ENCODE measurements around the gene PLD6.

The PLD6 gene

GRCh38 chr17:17172001-17172939 is 33.9 kb downstream of the PLD6 start:
- no peaks in the 10 kb centered on the region for H3K4me1 ChIP-seq (ENCODE audit: control insufficient read depth in 1 of 2, insufficient read depth in 2 of 2, low read length in 2 of 2)
- peaks cover 54 to 93% of the 10 kb centered on the region in 2 donors for H3K36me3 ChIP-seq (ENCODE audit: control insufficient read depth in 1 of 2, insufficient read depth in 2 of 2, low read length in 2 of 2)
- no peak overlapping the region for H3K27ac ChIP-seq (ENCODE audit: low read length)

DNA sequence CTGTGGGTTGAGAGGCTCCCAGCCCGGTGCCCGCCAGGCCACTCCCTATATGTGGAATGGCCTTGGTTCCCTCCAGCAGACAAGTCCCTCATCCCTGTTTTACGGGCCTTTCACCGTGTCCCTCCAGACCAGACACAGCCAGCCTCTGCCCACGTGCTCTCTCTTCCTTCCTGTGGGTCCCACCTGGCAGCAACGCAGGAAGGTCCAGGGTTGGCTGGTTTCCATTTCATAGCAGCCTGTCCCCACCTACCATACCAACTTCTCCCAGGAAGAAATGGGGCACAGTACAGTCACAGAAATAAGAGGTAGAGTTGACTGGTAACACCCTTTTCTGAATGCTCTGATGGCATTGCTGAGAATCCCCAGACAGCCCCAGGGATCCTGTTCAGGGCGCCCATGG is 34.9 kb downstream of the PLD6 start:
- Histone ChIP-seq H3K27ac (ENCODE audit: low read length) (no peak overlapping the region), H3K4me3 (ENCODE audit: low read depth in 1 of 2, low read length in 2 of 2) (no peak overlapping the region), H3K4me1 (ENCODE audit: control insufficient read depth in 1 of 2, insufficient read depth in 2 of 2, low read length in 2 of 2) (no peaks in the 10 kb centered on the region), H3K27me3 (ENCODE audit: low read depth, low read length) (no peaks in the 10 kb centered on the region), H3K9me3 (ENCODE audit: control insufficient read depth in 1 of 2, low read length in 2 of 2) (no peaks in the 10 kb centered on the region), H3K36me3 (ENCODE audit: control insufficient read depth in 1 of 2, insufficient read depth in 2 of 2, low read length in 2 of 2) (peaks cover 53 to 92% of the 10 kb centered on the region in 2 donors)

More at GRCh38 chr17:17172001-17172939, 33.9 kb downstream of the PLD6 start:
- Histone ChIP-seq H3K9me3 (ENCODE audit: control insufficient read depth in 1 of 2, low read length in 2 of 2) (no peaks in the 10 kb centered on the region), H3K27me3 (ENCODE audit: low read depth, low read length) (no peaks in the 10 kb centered on the region), H3K4me3 (ENCODE audit: low read depth in 1 of 2, low read length in 2 of 2) (no peak overlapping the region)

DNA sequence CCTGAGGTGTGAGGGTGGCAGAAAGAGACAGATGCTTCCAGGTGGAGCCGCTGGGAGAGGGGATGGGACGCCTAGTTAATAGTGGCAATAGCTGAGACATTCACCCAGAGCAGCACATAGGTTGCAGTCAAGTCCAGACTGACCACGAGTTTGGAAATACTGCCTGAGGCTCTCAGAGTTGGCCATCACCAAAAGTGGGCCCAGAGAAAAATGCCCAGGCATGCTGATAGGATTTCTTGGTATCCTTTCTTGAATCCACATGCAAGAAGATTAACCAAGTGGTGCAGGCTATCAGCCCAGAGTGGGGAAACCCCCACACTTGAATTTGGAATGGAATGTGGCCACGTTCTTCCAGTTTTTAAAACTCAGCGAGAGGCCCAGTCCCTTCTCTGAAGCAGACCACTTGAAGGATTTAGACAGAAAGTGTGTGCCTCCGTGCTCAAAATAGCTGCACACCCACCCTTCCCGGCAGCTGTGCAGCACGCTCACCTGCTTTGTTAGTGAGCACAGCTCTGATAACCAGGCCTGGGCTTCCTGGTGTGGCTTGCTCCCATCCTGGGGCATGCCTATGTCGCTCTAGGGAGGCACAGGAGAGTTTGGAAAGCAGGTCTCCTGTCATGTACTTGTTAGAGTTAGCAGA is 35.7 kb downstream of the PLD6 start:
- Histone ChIP-seq H3K4me1 (ENCODE audit: control insufficient read depth in 1 of 2, insufficient read depth in 2 of 2, low read length in 2 of 2) (no peaks in the 10 kb centered on the region), H3K9me3 (ENCODE audit: control insufficient read depth in 1 of 2, low read length in 2 of 2) (no peaks in the 10 kb centered on the region), H3K4me3 (ENCODE audit: low read depth in 1 of 2, low read length in 2 of 2) (no peak overlapping the region), H3K27me3 (ENCODE audit: low read depth, low read length) (no peaks in the 10 kb centered on the region), H3K27ac (ENCODE audit: low read length) (no peak overlapping the region), H3K36me3 (ENCODE audit: control insufficient read depth in 1 of 2, insufficient read depth in 2 of 2, low read length in 2 of 2) (peaks cover 53 to 92% of the 10 kb centered on the region in 2 donors)

DNA sequence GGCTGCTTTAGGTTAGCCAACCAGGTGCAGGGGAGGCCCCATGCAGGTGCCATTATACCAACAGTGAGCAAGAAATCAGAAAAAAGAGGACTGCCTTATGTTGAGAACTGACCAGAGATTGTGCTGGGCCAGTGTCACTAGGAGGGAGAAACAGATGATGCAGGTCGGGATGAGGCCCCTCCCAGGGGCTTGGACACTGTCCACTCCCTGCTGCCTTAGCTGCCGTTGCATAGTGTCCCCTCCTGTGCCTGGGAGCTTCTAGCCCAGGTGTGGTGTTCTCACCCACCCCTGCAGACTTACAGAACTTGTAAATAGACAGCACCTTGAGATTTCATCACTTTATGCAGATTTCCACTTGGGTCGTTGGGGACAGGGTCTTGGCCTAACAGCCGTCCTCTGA is 36.7 kb downstream of the PLD6 start:
- H3K36me3 ChIP-seq (ENCODE audit: control insufficient read depth in 1 of 2, insufficient read depth in 2 of 2, low read length in 2 of 2), result peaks cover 54 to 92% of the 10 kb centered on the region in 2 donors

GRCh38 chr17:17168401-17168800 is 37.7 kb downstream of the PLD6 start:
- H3K36me3 ChIP-seq (ENCODE audit: control insufficient read depth in 1 of 2, insufficient read depth in 2 of 2, low read length in 2 of 2), result peaks cover 56 to 92% of the 10 kb centered on the region in 2 donors
- no peaks in the 10 kb centered on the region for H3K9me3 ChIP-seq (ENCODE audit: control insufficient read depth in 1 of 2, low read length in 2 of 2)
- H3K4me1 ChIP-seq (ENCODE audit: control insufficient read depth in 1 of 2, insufficient read depth in 2 of 2, low read length in 2 of 2), result no peaks in the 10 kb centered on the region
- no peak overlapping the region for H3K27ac ChIP-seq (ENCODE audit: low read length)
- no peak overlapping the region for H3K4me3 ChIP-seq (ENCODE audit: low read depth in 1 of 2, low read length in 2 of 2)
- no peaks in the 10 kb centered on the region for H3K27me3 ChIP-seq (ENCODE audit: low read depth, low read length)

More for the DNA sequence above, 36.7 kb downstream of the PLD6 start:
- H3K27me3 ChIP-seq (ENCODE audit: low read depth, low read length), result no peaks in the 10 kb centered on the region
- no peaks in the 10 kb centered on the region for H3K9me3 ChIP-seq (ENCODE audit: control insufficient read depth in 1 of 2, low read length in 2 of 2)
- H3K4me1 ChIP-seq (ENCODE audit: control insufficient read depth in 1 of 2, insufficient read depth in 2 of 2, low read length in 2 of 2), result no peaks in the 10 kb centered on the region
- H3K27ac ChIP-seq (ENCODE audit: low read length), result no peak overlapping the region
- no peak overlapping the region for H3K4me3 ChIP-seq (ENCODE audit: low read depth in 1 of 2, low read length in 2 of 2)

- Histone ChIP-seq H3K27me3 (ENCODE audit: low read depth, low read length) (no peaks in the 10 kb centered on the region), H3K4me3 (ENCODE audit: low read depth in 1 of 2, low read length in 2 of 2) (no peak overlapping the region), H3K9me3 (ENCODE audit: control insufficient read depth in 1 of 2, low read length in 2 of 2) (no peaks in the 10 kb centered on the region), H3K27ac (ENCODE audit: low read length) (no peak overlapping the region), H3K4me1 (ENCODE audit: control insufficient read depth in 1 of 2, insufficient read depth in 2 of 2, low read length in 2 of 2) (no peaks in the 10 kb centered on the region), H3K36me3 (ENCODE audit: control insufficient read depth in 1 of 2, insufficient read depth in 2 of 2, low read length in 2 of 2) (peaks cover 53 to 91% of the 10 kb centered on the region in 2 donors)
These were observed 38.1 kb downstream of the PLD6 start for GRCh38 chr17:17167986-17168385.

DNA sequence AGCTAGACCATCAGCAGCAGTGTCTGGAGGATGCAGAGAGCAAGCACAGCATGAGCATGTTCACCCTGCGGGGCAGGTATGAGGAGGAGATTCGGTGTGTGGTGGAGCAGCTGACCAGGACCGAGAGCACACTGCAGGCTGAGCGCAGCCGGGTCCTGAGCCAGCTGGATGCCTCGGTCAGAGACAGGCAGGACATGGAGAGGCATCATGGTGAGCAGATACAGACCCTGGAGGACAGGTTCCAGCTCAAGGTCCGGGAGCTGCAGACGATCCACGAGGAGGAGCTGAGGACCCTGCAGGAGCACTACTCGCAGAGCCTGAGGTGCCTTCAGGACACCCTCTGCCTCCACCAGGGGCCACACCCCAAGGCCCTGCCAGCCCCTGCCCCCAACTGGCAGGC is 38.8 kb downstream of the PLD6 start:
- H3K4me1 ChIP-seq (ENCODE audit: control insufficient read depth in 1 of 2, insufficient read depth in 2 of 2, low read length in 2 of 2), result no peaks in the 10 kb centered on the region
- H3K4me3 ChIP-seq (ENCODE audit: low read depth in 1 of 2, low read length in 2 of 2), result no peak overlapping the region
- peaks cover 52 to 90% of the 10 kb centered on the region in 2 donors for H3K36me3 ChIP-seq (ENCODE audit: control insufficient read depth in 1 of 2, insufficient read depth in 2 of 2, low read length in 2 of 2)
- no peak overlapping the region for H3K27ac ChIP-seq (ENCODE audit: low read length)
- H3K9me3 ChIP-seq (ENCODE audit: control insufficient read depth in 1 of 2, low read length in 2 of 2), result no peaks in the 10 kb centered on the region
- H3K27me3 ChIP-seq (ENCODE audit: low read depth, low read length), result no peaks in the 10 kb centered on the region

- H3K9me3 ChIP-seq (ENCODE audit: control insufficient read depth in 1 of 2, low read length in 2 of 2), result no peaks in the 10 kb centered on the region
- peaks cover 53 to 91% of the 10 kb centered on the region in 2 donors for H3K36me3 ChIP-seq (ENCODE audit: control insufficient read depth in 1 of 2, insufficient read depth in 2 of 2, low read length in 2 of 2)
- H3K4me1 ChIP-seq (ENCODE audit: control insufficient read depth in 1 of 2, insufficient read depth in 2 of 2, low read length in 2 of 2), result no peaks in the 10 kb centered on the region
- H3K4me3 ChIP-seq (ENCODE audit: low read depth in 1 of 2, low read length in 2 of 2), result no peak overlapping the region
- no peak overlapping the region for H3K27ac ChIP-seq (ENCODE audit: low read length)
- no peaks in the 10 kb centered on the region for H3K27me3 ChIP-seq (ENCODE audit: low read depth, low read length)
These were observed 39.7 kb downstream of the PLD6 start for GRCh38 chr17:17166446-17166845.

- H3K27ac ChIP-seq (ENCODE audit: low read length), result no peak overlapping the region
- no peak overlapping the region for H3K4me3 ChIP-seq (ENCODE audit: low read depth in 1 of 2, low read length in 2 of 2)
- peaks cover 58 to 91% of the 10 kb centered on the region in 2 donors for H3K36me3 ChIP-seq (ENCODE audit: control insufficient read depth in 1 of 2, insufficient read depth in 2 of 2, low read length in 2 of 2)
- no peaks in the 10 kb centered on the region for H3K9me3 ChIP-seq (ENCODE audit: control insufficient read depth in 1 of 2, low read length in 2 of 2)
- H3K27me3 ChIP-seq (ENCODE audit: low read depth, low read length), result no peaks in the 10 kb centered on the region
- no peaks in the 10 kb centered on the region for H3K4me1 ChIP-seq (ENCODE audit: control insufficient read depth in 1 of 2, insufficient read depth in 2 of 2, low read length in 2 of 2)
These were observed 40.3 kb downstream of the PLD6 start for GRCh38 chr17:17165666-17166308.

DNA sequence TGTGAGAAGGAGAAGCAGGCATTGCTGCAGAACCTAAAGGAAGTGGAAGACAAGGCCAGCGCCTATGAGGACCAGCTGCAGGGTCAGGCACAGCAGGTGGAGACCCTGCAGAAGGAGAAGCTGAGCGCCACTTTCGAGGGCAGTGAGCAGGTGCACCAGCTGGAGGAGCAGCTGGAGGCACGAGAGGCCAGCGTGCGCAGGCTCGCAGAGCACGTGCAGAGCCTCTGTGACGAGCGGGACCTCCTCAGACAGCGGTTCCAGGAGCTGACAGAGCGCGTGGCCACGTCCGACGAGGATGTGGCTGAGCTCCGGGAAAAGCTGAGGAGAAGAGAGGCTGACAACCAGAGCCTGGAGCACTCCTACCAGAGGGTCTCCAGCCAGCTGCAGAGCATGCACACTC is 41.5 kb downstream of the PLD6 start:
- Histone ChIP-seq H3K27ac (ENCODE audit: low read length) (no peak overlapping the region), H3K36me3 (ENCODE audit: control insufficient read depth in 1 of 2, insufficient read depth in 2 of 2, low read length in 2 of 2) (peaks cover 67 to 94% of the 10 kb centered on the region in 2 donors), H3K9me3 (ENCODE audit: control insufficient read depth in 1 of 2, low read length in 2 of 2) (no peaks in the 10 kb centered on the region), H3K27me3 (ENCODE audit: low read depth, low read length) (no peaks in the 10 kb centered on the region), H3K4me3 (ENCODE audit: low read depth in 1 of 2, low read length in 2 of 2) (no peak overlapping the region), H3K4me1 (ENCODE audit: control insufficient read depth in 1 of 2, insufficient read depth in 2 of 2, low read length in 2 of 2) (no peaks in the 10 kb centered on the region)

GRCh38 chr17:17164156-17164555 is 42.0 kb downstream of the PLD6 start:
- H3K27ac ChIP-seq (ENCODE audit: low read length), result no peak overlapping the region
- H3K36me3 ChIP-seq (ENCODE audit: control insufficient read depth in 1 of 2, insufficient read depth in 2 of 2, low read length in 2 of 2), result peaks cover 72 to 94% of the 10 kb centered on the region in 2 donors
- H3K9me3 ChIP-seq (ENCODE audit: control insufficient read depth in 1 of 2, low read length in 2 of 2), result no peaks in the 10 kb centered on the region
- H3K27me3 ChIP-seq (ENCODE audit: low read depth, low read length), result no peaks in the 10 kb centered on the region
- H3K4me3 ChIP-seq (ENCODE audit: low read depth in 1 of 2, low read length in 2 of 2), result no peak overlapping the region
- no peaks in the 10 kb centered on the region for H3K4me1 ChIP-seq (ENCODE audit: control insufficient read depth in 1 of 2, insufficient read depth in 2 of 2, low read length in 2 of 2)
